D721Med (cell line): ENCODE measurements around the gene AP3S1.

Experiments
- DNase-seq: peaks from one replicate; pipeline ENCODE4 v3.0.0; 2011; ENCODE audit warnings: low spot score; ENCODE audit not compliant: insufficient read length
- FAIRE-seq: peaks from 2 replicates; lab custom pipeline; 2011; peaks lifted over from hg19 to GRCh38; lab: Jason Lieb, UNC
- CTCF ChIP-seq: IDR thresholded peaks from 2 replicates; pipeline ENCODE4 v1.5.1; 2012; ENCODE audit warnings: mild to moderate bottlenecking, control low read depth; ENCODE audit not compliant: insufficient read depth; ENCODE audit errors: missing control alignments

The AP3S1 gene

DNA sequence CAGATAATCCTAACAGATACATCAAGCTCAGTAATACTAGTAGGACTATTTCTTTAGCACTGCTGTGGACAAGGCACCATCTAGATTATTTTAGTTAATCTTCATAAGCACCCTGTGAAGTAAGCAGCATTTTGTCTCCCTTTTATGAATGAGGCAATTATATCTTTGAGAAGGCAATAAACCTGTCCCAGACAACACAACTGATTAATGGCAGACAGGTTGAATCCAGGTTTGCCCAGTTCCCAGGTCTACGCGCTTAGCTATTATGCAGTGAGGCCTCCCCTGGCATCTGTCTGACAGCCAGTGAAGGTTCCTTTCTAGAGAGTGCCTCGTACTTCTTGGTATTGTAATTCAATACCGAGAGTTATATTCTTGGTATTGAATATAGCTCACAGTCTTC, 110.9 kb downstream of the AP3S1 start:
- FAIRE-seq (no peak), DNase-seq (no peak)
- TF ChIP-seq CTCF: no peak

- no peak for DNase-seq
- no peak for TF ChIP-seq CTCF
- no peak for FAIRE-seq
Measured at GRCh38 chr5:115954144-115954543, 112.4 kb downstream of the AP3S1 start.

- no peak for DNase-seq
- FAIRE-seq: no peak
- TF ChIP-seq CTCF: no peak
Measured at GRCh38 chr5:115956957-115957356, 115.2 kb downstream of the AP3S1 start.

DNA sequence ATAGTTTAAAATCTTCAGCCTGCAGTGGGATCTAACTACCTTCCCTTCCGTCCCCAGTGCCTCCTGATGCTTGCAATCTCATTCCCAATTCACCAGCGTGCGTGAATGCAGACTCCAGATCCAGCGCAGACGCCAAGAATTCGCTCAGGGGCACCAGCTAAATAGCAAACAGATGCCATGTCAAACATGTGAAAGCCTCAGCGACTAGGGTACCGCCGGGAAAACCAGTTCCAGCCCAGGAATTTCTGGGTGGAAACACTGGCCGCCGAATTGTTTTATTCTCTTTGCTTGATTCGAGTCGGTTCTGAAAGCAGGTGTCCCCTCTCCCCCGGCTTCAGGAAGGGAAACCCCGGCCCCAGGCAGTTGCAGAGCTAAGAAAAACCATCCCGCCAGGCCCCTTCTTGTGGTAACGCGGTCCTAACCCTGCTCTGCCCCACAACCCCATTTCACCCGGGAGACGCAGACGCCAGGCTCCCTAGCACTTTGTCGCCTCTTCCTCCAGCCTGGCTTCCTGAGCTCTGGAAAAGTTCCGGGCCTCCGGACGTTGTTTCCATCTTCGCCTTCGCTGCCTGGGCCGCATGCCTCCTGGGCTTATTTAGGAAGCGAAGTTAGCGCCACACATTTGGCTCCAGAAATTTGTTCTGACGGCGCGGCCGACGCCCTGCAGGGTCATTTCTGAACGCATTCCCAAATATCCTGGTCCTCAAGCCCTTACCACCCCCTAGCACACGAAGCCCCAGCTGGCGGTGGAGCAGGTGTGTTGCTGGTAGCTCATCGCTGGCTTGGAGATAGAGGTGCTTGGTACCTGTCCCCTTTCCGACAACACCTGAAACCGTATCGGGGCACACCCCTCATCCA, 119.9 kb downstream of the AP3S1 start:
- no peak for FAIRE-seq
- TF ChIP-seq CTCF: no peak
- DNase-seq: no peak

- TF ChIP-seq CTCF: no peak
- FAIRE-seq (no peak), DNase-seq (no peak)
Measured at GRCh38 chr5:115962239-115962564, 120.5 kb downstream of the AP3S1 start, which contains the start of gene LVRN. LVRN (plus strand) TSS chr5:115962475; CDS start chr5:115962618, 143 bp downstream.

GRCh38 chr5:115962565-115963402, 121.0 kb downstream of the AP3S1 start:
- no peak for DNase-seq
- no peak for TF ChIP-seq CTCF
- no peak for FAIRE-seq

DNA sequence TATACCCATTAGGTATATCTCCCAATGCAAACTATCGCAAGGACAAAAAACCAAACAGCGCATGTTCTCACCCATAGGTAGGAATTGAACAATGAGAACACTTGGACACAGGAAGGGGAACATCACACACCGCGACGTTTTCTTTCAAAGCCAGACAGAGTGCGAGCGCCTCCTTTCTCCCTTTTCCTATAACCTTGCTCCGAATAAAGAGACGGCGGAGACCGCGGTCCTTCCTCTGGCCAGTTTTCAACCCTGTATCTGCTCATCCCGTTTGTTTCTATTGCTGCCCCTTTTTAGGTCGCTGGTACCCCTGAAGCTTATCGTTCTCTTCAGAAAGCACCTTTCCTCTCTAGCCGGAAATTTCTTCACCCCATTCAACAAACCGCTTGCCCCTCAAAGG, 121.8 kb downstream of the AP3S1 start:
- FAIRE-seq: no peak
- TF ChIP-seq CTCF: no peak
- DNase-seq: no peak
